Measurements from ENCODE around the gene EFNA4. TPM values are rescaled to one million over a fixed set of nuclear protein-coding genes. Genes with fewer than 3 reads are reported as not detected.

Gene EFNA4
- total and polyA plus RNA-seq, 2 of the 8 experiments (the other 6 are each of a cell fraction or from before 2014, with no cell fraction given), result 21.9 to 23.9 TPM

GRCh38 chr1:155108296-155108695 lies 44.8 kb downstream of the EFNA4 start:
- H2BK120ac ChIP-seq (replicated peaks; ENCODE audit: low read depth, low read length), result no peak overlapping the region
- no peak overlapping the region for H3K18ac ChIP-seq (ENCODE audit: extremely low read depth, low read length)
- no peaks in the 10 kb centered on the region for H3K27me3 ChIP-seq (replicated peaks in 1 of 4; ENCODE audit: control insufficient read depth in 3 of 4, extremely low read depth in 1 of 4, insufficient read depth in 3 of 4, low read length in 3 of 4)
- no peak overlapping the region for H2BK5ac ChIP-seq (ENCODE audit: low read depth, low read length)
- H3K4me1 ChIP-seq (replicated peaks in 1 of 4; ENCODE audit: control insufficient read depth in 3 of 4, insufficient read depth in 4 of 4, low read length in 3 of 4), result peaks cover 0 to 3% (median 0%) of the 10 kb centered on the region in 4 experiments; a peak in 2 of 7 replicates
- H4K5ac ChIP-seq (ENCODE audit: insufficient read length, low read depth, low read length), result no peak overlapping the region
- no peak for FAIRE-seq
- H3K4me2 ChIP-seq (ENCODE audit: insufficient read depth in 1 of 2, low read depth in 2 of 2, low read length in 2 of 2), result no peak overlapping the region
- H2AFZ ChIP-seq (ENCODE audit: low read length), result no peak overlapping the region
- no peak overlapping the region for H3K4me3 ChIP-seq (ENCODE audit: extremely low read depth in 1 of 4, insufficient read depth in 2 of 4, low read depth in 3 of 4, low read length in 4 of 4)
- no peak overlapping the region for H2BK20ac ChIP-seq (ENCODE audit: low read length)
- no peak overlapping the region for H2BK12ac ChIP-seq (ENCODE audit: low read depth, low read length)
- ChIA-PET POLR2A (ENCODE audit: partially characterized antibody) (interaction anchor here (1.1 kb wide), 1 partner anchor 22 kb away, joined by 3 read pairs; no protein-coding TSS in a partner anchor), CTCF (ENCODE audit: partially characterized antibody) (interaction anchor here (0.6 to 3.5 kb wide), 7 partner anchors 12 to 178 kb away, joined by 3 to 29 read pairs (median 4); no protein-coding TSS in a partner anchor)
- peaks cover 0 to 4% of the 10 kb centered on the region in 2 experiments for H4K20me1 ChIP-seq (replicated peaks in 1 of 2; ENCODE audit: control insufficient read depth in 1 of 2, insufficient read depth in 2 of 2, low read length in 2 of 2)
- no peaks in the 10 kb centered on the region for H3K23me2 ChIP-seq (ENCODE audit: low read depth, low read length)
- no peak overlapping the region for H3K56ac ChIP-seq (replicated peaks; ENCODE audit: insufficient read length, low read depth, low read length)
- H3K9me3 ChIP-seq (ENCODE audit: insufficient read depth in 2 of 2, low read depth in 1 of 2, low read length in 1 of 2), result no peaks in the 10 kb centered on the region
- H2BK15ac ChIP-seq (ENCODE audit: low read length), result no peak overlapping the region
- H4K8ac ChIP-seq (ENCODE audit: extremely low read depth, insufficient read depth, low read length), result no peak overlapping the region
- DNase-seq (ENCODE audit: low read depth in 1 of 2, low spot score in 2 of 2), result no peak
- H4K91ac ChIP-seq (replicated peaks; ENCODE audit: insufficient read length, low read length), result no peak overlapping the region
- 87% methylated on average over 5 of the region's 5 CpGs; no CpG with 5 or more reads in 1 of the 2 experiments for WGBS, 2 experiments (ENCODE audit: extremely low coverage in 1 of 2, insufficient coverage in 1 of 2, insufficient read length in 1 of 2, insufficient replicate concordance in 2 of 2, low coverage in 1 of 2, low lambda C conversion rate in 2 of 2, missing lambda C conversion rate in 1 of 2)
- no peak overlapping the region for H3K14ac ChIP-seq (ENCODE audit: insufficient read length)
- H2AK5ac ChIP-seq (ENCODE audit: low read depth, low read length), result no peak overlapping the region
- no peaks in the 10 kb centered on the region for H3K79me2 ChIP-seq (ENCODE audit: control insufficient read depth in 1 of 2, insufficient read depth in 2 of 2, low read length in 2 of 2)
- no peaks in the 10 kb centered on the region for H3K36me3 ChIP-seq (ENCODE audit: control insufficient read depth in 2 of 4, insufficient read depth in 4 of 4, low read length in 3 of 4)
- H3K27ac ChIP-seq (ENCODE audit: low read depth, low read length), result no peak overlapping the region
- H3K79me1 ChIP-seq (ENCODE audit: low read depth, low read length), result no peaks in the 10 kb centered on the region
- no peak overlapping the region for H3K23ac ChIP-seq (ENCODE audit: insufficient read length)
- no peak overlapping the region for H3K4ac ChIP-seq (replicated peaks; ENCODE audit: insufficient read length, low read depth, low read length)
- H3K9ac ChIP-seq (replicated peaks in 1 of 4; ENCODE audit: extremely low read depth in 1 of 4, low read depth in 3 of 4, low read length in 3 of 4), result no peak overlapping the region
- no peak for TF ChIP-seq PHF8 (conservative IDR thresholded peaks at IDR 0.05; ENCODE audit: low read depth, low read length)
- TF ChIP-seq EP300 (IDR thresholded peaks at IDR 0.05; ENCODE audit: borderline replicate concordance in 1 of 2, low read depth in 2 of 2, low read length in 2 of 2), result no peak
- no peak for TF ChIP-seq KDM5A (IDR thresholded peaks at IDR 0.05; ENCODE audit: low read length)
- no peak for TF ChIP-seq KDM1A (IDR thresholded peaks at IDR 0.05; ENCODE audit: borderline replicate concordance, low read length)
- no peak for TF ChIP-seq KDM4A (IDR thresholded peaks at IDR 0.05; ENCODE audit: low read depth, low read length, severe bottlenecking)
- TF ChIP-seq TCF12 (IDR thresholded peaks at IDR 0.05; ENCODE audit: low read depth, low read length), result no peak
- TF ChIP-seq GTF2F1 (IDR thresholded peaks at IDR 0.05; ENCODE audit: borderline replicate concordance, low read depth, low read length), result no peak
- TF ChIP-seq SP2 (IDR thresholded peaks at IDR 0.05; ENCODE audit: low read length), result no peak
- TF ChIP-seq ATF2 (IDR thresholded peaks at IDR 0.05; ENCODE audit: low read length), result no peak
- TF ChIP-seq NRF1 (IDR thresholded peaks at IDR 0.05; ENCODE audit: low read depth, low read length), result no peak
- TF ChIP-seq CHD1 (IDR thresholded peaks at IDR 0.05; ENCODE audit: low read depth, low read length), result no peak
- no peak for TF ChIP-seq SIX5 (IDR thresholded peaks at IDR 0.05; ENCODE audit: low read depth, low read length)
- TF ChIP-seq JUND (IDR thresholded peaks at IDR 0.05; ENCODE audit: low read length), result no peak

All from H1 (cell line).